Measurements from ENCODE around the gene BRD1. TPM values are rescaled to one million over a fixed set of nuclear protein-coding genes. Genes with fewer than 3 reads are reported as not detected.

Gene BRD1
- total RNA-seq, 1 experiment from 2014 or later = 31.3 TPM

DNA sequence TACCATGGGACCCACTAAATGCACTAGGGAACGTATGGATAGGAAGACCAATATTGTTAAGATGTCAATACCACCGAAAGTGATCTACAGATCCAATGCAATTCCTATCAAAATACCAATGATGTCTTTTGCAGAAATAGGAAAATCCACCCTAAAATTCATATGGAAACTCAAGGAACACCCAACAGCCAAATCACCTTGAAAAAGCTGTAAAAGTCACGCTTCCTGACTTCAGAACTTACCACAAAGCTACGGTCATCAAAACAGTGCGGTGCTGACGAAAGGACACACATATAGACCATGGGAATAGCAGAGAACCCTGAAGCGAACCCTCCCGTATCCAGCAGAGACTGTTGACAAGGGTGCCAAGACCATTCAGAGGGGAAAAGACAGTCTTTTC, 20.5 kb downstream of the BRD1 start:
- Histone ChIP-seq H2AFZ (ENCODE audit: low read depth, low read length, poor library complexity, severe bottlenecking) (no peak overlapping the region), H3K79me2 (ENCODE audit: insufficient read depth, low read length) (peaks cover 96% of the 10 kb centered on the region), H3K27ac (ENCODE audit: low read depth, low read length) (no peak overlapping the region), H3K9me3 (ENCODE audit: control insufficient read depth in 1 of 2, insufficient read depth in 1 of 2, low read depth in 1 of 2, low read length in 2 of 2) (no peaks in the 10 kb centered on the region), H3K4me1 (ENCODE audit: control insufficient read depth in 1 of 2, insufficient read depth in 2 of 2, low read length in 2 of 2) (no peaks in the 10 kb centered on the region), H3K27me3 (ENCODE audit: insufficient read depth, low read length) (no peaks in the 10 kb centered on the region), H3K4me2 (ENCODE audit: low read length) (no peak overlapping the region), H3K4me3 (replicated peaks in 1 of 2; ENCODE audit: low read depth in 1 of 2, low read length in 2 of 2) (no peak overlapping the region), H3K36me3 (ENCODE audit: control insufficient read depth in 1 of 2, insufficient read depth in 2 of 2, low read length in 2 of 2) (peaks cover 6% of the 10 kb centered on the region in 2 experiments; a peak in 3 of 4 replicates), H3K9me2 (ENCODE audit: insufficient read depth) (no peaks in the 10 kb centered on the region), H3K9ac (ENCODE audit: low read length) (no peak overlapping the region), H4K20me1 (ENCODE audit: insufficient read depth) (peaks cover 14% of the 10 kb centered on the region; the same call in 1 of the 2 replicates)
- intact Hi-C loops (cut with micrococcal nuclease) = no loop called here
- ChIA-PET POLR2A (no interaction called here), CTCF (no interaction called here), RAD21 (ENCODE audit: low non-redundant PET in 1 of 2, low total read pairs in 2 of 2, uncharacterized antibody in 2 of 2, unreplicated experiment in 2 of 2) (no interaction called here)
- DNase-seq (ENCODE audit: low read depth, low spot score) (no peak), ATAC-seq (no peak)
- no TSS peak for BruUV-seq (replicated peaks)
- TF ChIP-seq EGR1 (IDR thresholded peaks at IDR 0.05; ENCODE audit: low read depth) = no peak
- TF ChIP-seq REST (IDR thresholded peaks at IDR 0.05; ENCODE audit: low read depth) = no peak
- TF ChIP-seq SIN3A (IDR thresholded peaks at IDR 0.05; ENCODE audit: low read depth) = no peak
- TF ChIP-seq CBX3 (IDR thresholded peaks at IDR 0.05; ENCODE audit: low read depth) = no peak
- no peak for TF ChIP-seq SRF (IDR thresholded peaks at IDR 0.05; ENCODE audit: low read depth)
- no peak for TF ChIP-seq CEBPB (IDR thresholded peaks at IDR 0.05; ENCODE audit: low read depth)
- TF ChIP-seq MAX (IDR thresholded peaks at IDR 0.05) = no peak
- no peak for TF ChIP-seq ZBTB33 (IDR thresholded peaks at IDR 0.05; ENCODE audit: extremely low read depth, insufficient replicate concordance, low read length)
- TF ChIP-seq RAD21 (IDR thresholded peaks at IDR 0.05; ENCODE audit: low read depth) = no peak
- no peak for TF ChIP-seq JUND (IDR thresholded peaks at IDR 0.05)
- TF ChIP-seq ZFX (IDR thresholded peaks at IDR 0.05) = no peak
